Measurements from ENCODE around the gene C4orf50.
"Not testable (repeated sequence)": the region's sequence is repeated elsewhere in the genome, so short reads cannot be mapped to it uniquely, and the experiment has no call there.

C4orf50 gene

GRCh38 chr4:5955201-5955821 is 62.9 kb downstream of the C4orf50 start:
- TF ChIP-seq CTCF (IDR thresholded peaks at IDR 0.05; ENCODE audit: insufficient read depth, low read length, missing control alignments), result no peak
- ChIA-PET CTCF (no interaction called here), POLR2A (no interaction called here)
- H3K4me3 ChIP-seq (ENCODE audit: low read depth, low read length), result no peak overlapping the region
- no peak for DNase-seq (ENCODE audit: low read depth, low spot score)

- no peak for TF ChIP-seq CTCF (IDR thresholded peaks at IDR 0.05; ENCODE audit: insufficient read depth, low read length, missing control alignments)
- no peak for DNase-seq (ENCODE audit: low read depth, low spot score)
- no peak overlapping the region for H3K4me3 ChIP-seq (ENCODE audit: low read depth, low read length)
- POLR2A ChIA-PET, result no interaction called here
- CTCF ChIA-PET, result no interaction called here
These were observed 64.0 kb downstream of the C4orf50 start for GRCh38 chr4:5954056-5954760.

GRCh38 chr4:5952975-5953951 is 65.0 kb downstream of the C4orf50 start:
- no peak for DNase-seq (ENCODE audit: low read depth, low spot score)
- ChIA-PET POLR2A (no interaction called here), CTCF (no interaction called here)
- no peak for TF ChIP-seq CTCF (IDR thresholded peaks at IDR 0.05; ENCODE audit: insufficient read depth, low read length, missing control alignments)
- no peak overlapping the region for H3K4me3 ChIP-seq (ENCODE audit: low read depth, low read length)

- ChIA-PET CTCF (no interaction called here), POLR2A (no interaction called here)
- no peak for TF ChIP-seq CTCF (IDR thresholded peaks at IDR 0.05; ENCODE audit: insufficient read depth, low read length, missing control alignments)
- DNase-seq (ENCODE audit: low read depth, low spot score), result no peak
- no peak overlapping the region for H3K4me3 ChIP-seq (ENCODE audit: low read depth, low read length)
These were observed 65.8 kb downstream of the C4orf50 start for GRCh38 chr4:5952286-5952974.

- CTCF ChIA-PET; DNase-seq (ENCODE audit: low read depth, low spot score); H3K4me3 ChIP-seq (ENCODE audit: low read depth, low read length); POLR2A ChIA-PET: not testable (repeated sequence)
These were observed 71.6 kb downstream of the C4orf50 start for GRCh38 chr4:5946653-5947052.

GRCh38 chr4:5945936-5946335 is 72.3 kb downstream of the C4orf50 start:
- H3K4me3 ChIP-seq (ENCODE audit: low read depth, low read length), result no peak overlapping the region
- TF ChIP-seq CTCF (IDR thresholded peaks at IDR 0.05; ENCODE audit: insufficient read depth, low read length, missing control alignments), result no peak
- no peak for DNase-seq (ENCODE audit: low read depth, low spot score)
- POLR2A ChIA-PET, result no interaction called here
- CTCF ChIA-PET, result no interaction called here

All from AG04449 (cell line).